Osteoblast (primary cell): Measurements from ENCODE around the gene FGF14. TPM values are rescaled to one million over a fixed set of nuclear protein-coding genes. Genes with fewer than 3 reads are reported as not detected.
A peak's percentile ranks its signal among the peaks of the same experiment; 100 is the strongest.

Experiments
- DNase-seq: peaks from one replicate; pipeline ENCODE4 v3.0.0; 2011; ENCODE audit warnings: low spot score, mixed read lengths; ENCODE audit not compliant: insufficient read length; ENCODE audit errors: missing footprints
- H2AFZ ChIP-seq: 2 replicates; pipeline ENCODE4 v1.6.0; 2011; ENCODE audit warnings: mild to moderate bottlenecking, low read length
- H3K27ac ChIP-seq: 2 replicates; pipeline ENCODE4 v1.5.1; 2011; ENCODE audit warnings: mild to moderate bottlenecking, low read depth, low read length, moderate library complexity
- H3K27me3 ChIP-seq: 2 replicates; pipeline ENCODE4 v1.6.0; 2012; ENCODE audit warnings: mild to moderate bottlenecking, control low read depth, inconsistent platforms, low read length, moderate library complexity; ENCODE audit not compliant: insufficient read depth
- H3K36me3 ChIP-seq: 2 replicates; pipeline ENCODE4 v1.5.1; 2011; ENCODE audit warnings: mild to moderate bottlenecking, low read length, control low read depth, moderate library complexity; ENCODE audit not compliant: insufficient read depth
- H3K4me1 ChIP-seq: 2 replicates; pipeline ENCODE4 v1.5.1; 2011; ENCODE audit warnings: mild to moderate bottlenecking, low read length, control low read depth, moderate library complexity; ENCODE audit not compliant: insufficient read depth
- H3K4me2 ChIP-seq: 2 replicates; pipeline ENCODE4 v1.6.0; 2011; ENCODE audit warnings: mild to moderate bottlenecking, low read length; ENCODE audit not compliant: insufficient read depth
- H3K4me3 ChIP-seq: fragments of 200-600 bp; sonication (generic); 3 replicates; pipeline ENCODE4 v1.5.1; 2012; ENCODE audit warnings: mild to moderate bottlenecking, low read length, inconsistent platforms; ENCODE audit not compliant: insufficient read depth
- H3K79me2 ChIP-seq: 2 replicates; pipeline ENCODE4 v1.6.0; 2012; ENCODE audit warnings: mild to moderate bottlenecking, low read length, control low read depth, inconsistent platforms; ENCODE audit not compliant: insufficient read depth
- H3K9me3 ChIP-seq: 2 replicates; pipeline ENCODE4 v1.5.1; 2011; ENCODE audit warnings: low read depth, low read length, control low read depth
- H4K20me1 ChIP-seq: 2 replicates; pipeline ENCODE4 v1.6.0; 2012; ENCODE audit warnings: mild to moderate bottlenecking, low read length, control low read depth; ENCODE audit not compliant: insufficient read depth
- total RNA-seq: library from RNA; depleted of rRNA; stranded (reverse); fragments of >200 nt; gene quantifications from 2 replicates; pipeline ENCODE4 v1.2.3, GENCODE V29; 2012
- TF ChIP-seq, protein P1 (sequence below): IDR thresholded peaks from 2 replicates; pipeline ENCODE4 v1.5.1; 2011; ENCODE audit warnings: mild to moderate bottlenecking, low read depth, low read length, moderate library complexity; ENCODE audit errors: extremely low read depth

The FGF14 gene
- total RNA-seq, 1 donor = under 0.01 TPM

- no peak overlapping the region for H3K27ac ChIP-seq
- H3K4me1 ChIP-seq = no peaks in the 10 kb centered on the region
- H3K9me3 ChIP-seq = no peaks in the 10 kb centered on the region
- no peaks in the 10 kb centered on the region for H4K20me1 ChIP-seq
- H3K27me3 ChIP-seq = no peaks in the 10 kb centered on the region
- no peak overlapping the region for H3K4me3 ChIP-seq
- H3K4me2 ChIP-seq = no peak overlapping the region
- TF ChIP-seq, protein P1, sequence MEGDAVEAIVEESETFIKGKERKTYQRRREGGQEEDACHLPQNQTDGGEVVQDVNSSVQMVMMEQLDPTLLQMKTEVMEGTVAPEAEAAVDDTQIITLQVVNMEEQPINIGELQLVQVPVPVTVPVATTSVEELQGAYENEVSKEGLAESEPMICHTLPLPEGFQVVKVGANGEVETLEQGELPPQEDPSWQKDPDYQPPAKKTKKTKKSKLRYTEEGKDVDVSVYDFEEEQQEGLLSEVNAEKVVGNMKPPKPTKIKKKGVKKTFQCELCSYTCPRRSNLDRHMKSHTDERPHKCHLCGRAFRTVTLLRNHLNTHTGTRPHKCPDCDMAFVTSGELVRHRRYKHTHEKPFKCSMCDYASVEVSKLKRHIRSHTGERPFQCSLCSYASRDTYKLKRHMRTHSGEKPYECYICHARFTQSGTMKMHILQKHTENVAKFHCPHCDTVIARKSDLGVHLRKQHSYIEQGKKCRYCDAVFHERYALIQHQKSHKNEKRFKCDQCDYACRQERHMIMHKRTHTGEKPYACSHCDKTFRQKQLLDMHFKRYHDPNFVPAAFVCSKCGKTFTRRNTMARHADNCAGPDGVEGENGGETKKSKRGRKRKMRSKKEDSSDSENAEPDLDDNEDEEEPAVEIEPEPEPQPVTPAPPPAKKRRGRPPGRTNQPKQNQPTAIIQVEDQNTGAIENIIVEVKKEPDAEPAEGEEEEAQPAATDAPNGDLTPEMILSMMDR = no peak
- H3K79me2 ChIP-seq = no peaks in the 10 kb centered on the region
- no peak for DNase-seq
- no peak overlapping the region for H2AFZ ChIP-seq
- no peaks in the 10 kb centered on the region for H3K36me3 ChIP-seq
These were observed 20.8 kb upstream of the FGF14 start for GRCh38 chr13:102422690-102423089.

GRCh38 chr13:102405499-102406100 is 3.8 kb upstream of the FGF14 start:
- Histone ChIP-seq H3K4me2 (no peak overlapping the region), H3K27me3 (peaks cover 21% of the 10 kb centered on the region), H4K20me1 (no peaks in the 10 kb centered on the region), H3K27ac (no peak overlapping the region), H2AFZ (no peak overlapping the region), H3K9me3 (no peaks in the 10 kb centered on the region), H3K79me2 (no peaks in the 10 kb centered on the region), H3K4me3 (no peak overlapping the region), H3K4me1 (no peaks in the 10 kb centered on the region), H3K36me3 (no peaks in the 10 kb centered on the region)
- peak; percentile 38 for DNase-seq
- TF ChIP-seq, protein P1 = no peak

DNA sequence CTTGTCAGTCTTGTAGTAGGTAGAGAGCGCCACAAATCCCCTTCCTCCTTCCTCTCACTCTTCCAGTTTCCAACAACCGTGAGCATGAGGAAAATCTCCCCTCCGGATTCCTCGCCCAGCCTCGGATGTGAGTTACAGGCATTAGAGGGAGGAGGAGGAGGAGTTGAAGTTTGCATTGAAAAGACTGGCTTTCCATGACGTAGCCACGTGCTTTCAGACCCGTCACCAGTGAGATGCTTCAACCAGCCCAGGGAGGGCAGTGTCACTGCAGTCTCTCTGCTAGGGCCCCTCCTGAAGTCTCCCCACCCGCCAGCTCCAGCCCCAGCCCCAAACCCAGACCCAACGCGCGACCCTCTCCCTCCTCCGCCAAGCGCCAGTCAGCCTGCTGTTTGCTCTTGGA is 442 bp upstream of the FGF14 start:
- no peak overlapping the region for H3K27ac ChIP-seq
- no peak overlapping the region for H3K4me3 ChIP-seq
- no peaks in the 10 kb centered on the region for H3K9me3 ChIP-seq
- DNase-seq = peak; percentile 73
- no peaks in the 10 kb centered on the region for H3K4me1 ChIP-seq
- no peaks in the 10 kb centered on the region for H3K79me2 ChIP-seq
- H4K20me1 ChIP-seq = no peaks in the 10 kb centered on the region
- H3K36me3 ChIP-seq = no peaks in the 10 kb centered on the region
- H2AFZ ChIP-seq = no peak overlapping the region
- peaks cover 38% of the 10 kb centered on the region for H3K27me3 ChIP-seq
- TF ChIP-seq, protein P1 = no peak
- H3K4me2 ChIP-seq = peak overlapping the region; percentile 71

DNA sequence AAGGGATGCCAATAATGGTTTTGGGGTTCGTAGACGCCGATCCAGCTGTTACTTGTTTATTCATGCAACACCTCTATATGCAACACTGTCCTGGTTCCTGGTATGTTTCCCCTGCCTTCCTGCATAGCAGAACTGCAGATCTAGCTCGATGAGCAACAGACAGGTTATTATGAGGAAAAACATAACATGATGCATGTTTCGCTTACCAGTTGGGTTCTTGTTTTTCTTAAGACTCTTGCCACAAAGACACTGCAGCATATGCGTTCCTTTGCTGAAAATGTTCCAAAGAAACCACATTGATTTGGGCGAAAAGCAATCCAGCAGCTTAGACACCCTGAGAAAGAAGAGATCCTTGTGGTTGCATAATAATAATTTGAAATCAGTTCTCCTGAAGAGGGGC is 583 bp downstream of the FGF14 start:
- no peaks in the 10 kb centered on the region for H3K79me2 ChIP-seq
- no peaks in the 10 kb centered on the region for H3K9me3 ChIP-seq
- no peaks in the 10 kb centered on the region for H4K20me1 ChIP-seq
- no peak overlapping the region for H3K4me3 ChIP-seq
- no peak overlapping the region for H3K27ac ChIP-seq
- DNase-seq = peak; percentile 69
- H3K27me3 ChIP-seq = peaks cover 38% of the 10 kb centered on the region
- TF ChIP-seq, protein P1 = no peak
- H2AFZ ChIP-seq = no peak overlapping the region
- no peaks in the 10 kb centered on the region for H3K4me1 ChIP-seq
- peak overlapping the region; percentile 71 for H3K4me2 ChIP-seq
- no peaks in the 10 kb centered on the region for H3K36me3 ChIP-seq
